ENCODE data around the gene NPAS4. TPM values are rescaled to one million over a fixed set of nuclear protein-coding genes. Genes with fewer than 3 reads are reported as not detected.
A peak's percentile ranks its signal among the peaks of the same experiment; 100 is the strongest.

NPAS4 gene
- total and polyA plus RNA-seq, 9 of the 15 experiments (the other 6 are each of a cell fraction or from before 2014, with no cell fraction given), result not detected

DNA sequence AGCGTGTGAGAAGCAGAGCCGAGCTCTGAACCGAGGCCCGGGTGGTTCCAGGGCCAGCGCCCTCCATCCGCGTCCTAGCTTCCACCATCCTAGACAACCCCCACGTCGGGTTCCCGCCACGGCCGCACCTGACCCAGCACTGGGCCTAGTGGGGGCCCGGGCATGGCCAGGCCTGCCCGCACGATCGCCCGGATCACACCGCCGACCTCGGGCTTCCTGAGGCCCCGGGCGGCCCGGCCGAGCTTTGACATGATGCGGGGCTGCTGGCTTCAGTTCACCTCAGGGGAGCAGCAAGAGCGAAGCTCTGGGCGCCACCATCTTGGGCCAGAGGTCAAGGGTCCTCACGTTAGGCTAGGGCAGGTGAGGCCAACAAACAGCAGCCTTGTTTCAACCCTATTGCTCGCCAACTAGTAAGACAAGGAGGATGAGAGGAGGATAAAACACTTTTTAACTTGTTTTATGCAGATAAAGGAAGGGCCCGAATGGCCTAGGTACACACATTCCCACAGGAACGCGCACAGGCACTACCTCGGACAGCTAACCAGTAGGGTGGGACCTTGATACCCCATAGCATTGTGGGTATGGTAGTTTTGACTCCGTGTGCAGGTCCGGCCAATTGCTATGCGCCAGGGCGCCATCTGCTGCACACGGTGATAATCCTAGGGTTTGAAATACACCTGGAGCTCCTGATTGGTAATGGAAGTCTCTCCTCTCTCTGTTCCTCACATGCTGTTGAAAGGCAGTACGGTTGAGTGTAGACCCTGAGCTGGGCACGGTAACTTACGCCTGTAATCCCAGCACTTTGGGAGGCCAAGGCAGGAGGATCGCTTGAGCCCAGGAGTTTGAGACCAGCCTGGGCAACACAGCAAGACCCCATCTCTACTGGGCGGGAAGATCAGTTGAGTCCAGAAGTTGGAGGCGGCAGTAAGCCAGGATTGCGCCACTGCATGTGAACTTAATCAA is 17.9 kb downstream of the NPAS4 start, which contains the start of gene MRPL11 (continued):
- peak; percentile 13; the same call in 1 of the 2 replicates for TF ChIP-seq ZBTB12 (CRISPR knock-in tag; IDR thresholded peaks at IDR 0.05)
- TF ChIP-seq NFYB (IDR thresholded peaks at IDR 0.05; ENCODE audit: extremely low read depth, insufficient read length), result peak; percentile 18
- peak; percentile 89 for TF ChIP-seq TAF1 (IDR thresholded peaks at IDR 0.05; ENCODE audit: control insufficient read depth, extremely low read depth, insufficient read depth, low read length, severe bottlenecking)
- peak; percentile 48; the same call in 1 of the 2 replicates for TF ChIP-seq NFIC (IDR thresholded peaks at IDR 0.05)
- TF ChIP-seq PURB (CRISPR knock-in tag; IDR thresholded peaks at IDR 0.05; ENCODE audit: low read depth), result no peak
- TF ChIP-seq KDM2B (CRISPR knock-in tag; IDR thresholded peaks at IDR 0.05), result no peak
- peak; percentile 17; the same call in 1 of the 2 replicates for TF ChIP-seq ZEB2 (IDR thresholded peaks at IDR 0.05)
- peak; percentile 64; the same call in 1 of the 2 replicates for TF ChIP-seq POLR2AphosphoS5 (IDR thresholded peaks at IDR 0.05; ENCODE audit: control insufficient read depth, insufficient read depth, low read depth, low read length)
- peak; percentile 71 for TF ChIP-seq TEAD4 (IDR thresholded peaks at IDR 0.05; ENCODE audit: low read length)
- no peak for TF ChIP-seq TEAD4 (CRISPR knock-in tag; IDR thresholded peaks at IDR 0.05; ENCODE audit: borderline replicate concordance)
- no peak for TF ChIP-seq THRAP3 (IDR thresholded peaks at IDR 0.05; ENCODE audit: borderline replicate concordance)
- TF ChIP-seq CREBBP (IDR thresholded peaks at IDR 0.05; ENCODE audit: low read depth, low read length), result no peak
- TF ChIP-seq, protein P1, sequence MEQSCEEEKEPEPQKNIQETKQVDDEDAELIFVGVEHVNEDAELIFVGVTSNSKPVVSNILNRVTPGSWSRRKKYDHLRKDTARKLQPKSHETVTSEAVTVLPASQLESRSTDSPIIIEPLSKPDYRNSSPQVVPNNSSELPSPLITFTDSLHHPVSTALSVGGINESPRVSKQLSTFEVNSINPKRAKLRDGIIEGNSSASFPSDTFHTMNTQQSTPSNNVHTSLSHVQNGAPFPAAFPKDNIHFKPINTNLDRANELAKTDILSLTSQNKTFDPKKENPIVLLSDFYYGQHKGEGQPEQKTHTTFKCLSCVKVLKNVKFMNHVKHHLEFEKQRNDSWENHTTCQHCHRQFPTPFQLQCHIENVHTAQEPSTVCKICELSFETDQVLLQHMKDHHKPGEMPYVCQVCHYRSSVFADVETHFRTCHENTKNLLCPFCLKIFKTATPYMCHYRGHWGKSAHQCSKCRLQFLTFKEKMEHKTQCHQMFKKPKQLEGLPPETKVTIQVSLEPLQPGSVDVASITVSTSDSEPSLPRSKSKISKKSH (CRISPR knock-in tag; IDR thresholded peaks at IDR 0.05), result no peak
- TF ChIP-seq RBFOX2 (IDR thresholded peaks at IDR 0.05; ENCODE audit: low read depth, low read length), result peak; percentile 87
- 0 out of 2 replicates have a peak, but pooled peaks have one; percentile 35 for TF ChIP-seq GMEB1 (CRISPR knock-in tag; IDR thresholded peaks at IDR 0.05)
- 0 out of 2 replicates have a peak, but pooled peaks have one; percentile 28 for TF ChIP-seq DMBX1 (CRISPR knock-in tag; IDR thresholded peaks at IDR 0.05; ENCODE audit: borderline replicate concordance)
- no peak for TF ChIP-seq ILK (tag; IDR thresholded peaks at IDR 0.05; ENCODE audit: borderline replicate concordance, low read depth)
- TF ChIP-seq, protein P2, sequence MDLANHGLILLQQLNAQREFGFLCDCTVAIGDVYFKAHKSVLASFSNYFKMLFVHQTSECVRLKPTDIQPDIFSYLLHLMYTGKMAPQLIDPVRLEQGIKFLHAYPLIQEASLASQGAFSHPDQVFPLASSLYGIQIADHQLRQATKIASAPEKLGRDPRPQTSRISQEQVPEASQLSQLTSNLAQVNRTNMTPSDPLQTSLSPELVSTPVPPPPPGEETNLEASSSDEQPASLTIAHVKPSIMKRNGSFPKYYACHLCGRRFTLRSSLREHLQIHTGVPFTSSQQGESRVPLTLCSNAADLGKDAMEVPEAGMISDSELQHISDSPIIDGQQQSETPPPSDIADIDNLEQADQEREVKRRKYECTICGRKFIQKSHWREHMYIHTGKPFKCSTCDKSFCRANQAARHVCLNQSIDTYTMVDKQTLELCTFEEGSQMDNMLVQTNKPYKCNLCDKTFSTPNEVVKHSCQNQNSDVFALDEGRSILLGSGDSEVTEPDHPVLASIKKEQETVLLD (IDR thresholded peaks at IDR 0.05), result no peak
- TF ChIP-seq YY1 (IDR thresholded peaks at IDR 0.05; ENCODE audit: borderline replicate concordance in 1 of 3, control insufficient read depth in 1 of 3, extremely low read depth in 1 of 3, insufficient read depth in 3 of 3, insufficient read length in 1 of 3, insufficient replicate concordance in 2 of 3, low read depth in 1 of 3, low read length in 2 of 3), result peak; percentile 79 to 98 (median 92)
- TF ChIP-seq RAD51 (IDR thresholded peaks at IDR 0.05; ENCODE audit: borderline replicate concordance, low read depth), result no peak; the same call in 1 of the 2 replicates
